ENCODE results near the gene YBEY.

YBEY gene

GRCh38 chr21:46336603-46337002 lies 50.5 kb downstream of the YBEY start:
- H3K4me3 ChIP-seq (ENCODE audit: low read depth, low read length) = no peak overlapping the region
- no peak for TF ChIP-seq CTCF (IDR thresholded peaks at IDR 0.05; ENCODE audit: low read depth, low read length, missing control alignments)
- no peak for DNase-seq (ENCODE audit: low read depth)

- no peak overlapping the region for H3K4me3 ChIP-seq (ENCODE audit: low read depth, low read length)
- DNase-seq (ENCODE audit: low read depth) = no peak
- no peak for TF ChIP-seq CTCF (IDR thresholded peaks at IDR 0.05; ENCODE audit: low read depth, low read length, missing control alignments)
These were observed 54.9 kb downstream of the YBEY start for GRCh38 chr21:46340998-46341397.

- TF ChIP-seq CTCF (IDR thresholded peaks at IDR 0.05; ENCODE audit: low read depth, low read length, missing control alignments) = no peak
These were observed 58.2 kb downstream of the YBEY start for GRCh38 chr21:46344219-46344915.

GRCh38 chr21:46345861-46346260 lies 59.7 kb downstream of the YBEY start:
- TF ChIP-seq CTCF (IDR thresholded peaks at IDR 0.05; ENCODE audit: low read depth, low read length, missing control alignments) = no peak
- DNase-seq (ENCODE audit: low read depth) = no peak
- no peak overlapping the region for H3K4me3 ChIP-seq (ENCODE audit: low read depth, low read length)

More at GRCh38 chr21:46344219-46344915, 58.2 kb downstream of the YBEY start:
- no peak for DNase-seq (ENCODE audit: low read depth)
- H3K4me3 ChIP-seq (ENCODE audit: low read depth, low read length) = no peak overlapping the region

DNA sequence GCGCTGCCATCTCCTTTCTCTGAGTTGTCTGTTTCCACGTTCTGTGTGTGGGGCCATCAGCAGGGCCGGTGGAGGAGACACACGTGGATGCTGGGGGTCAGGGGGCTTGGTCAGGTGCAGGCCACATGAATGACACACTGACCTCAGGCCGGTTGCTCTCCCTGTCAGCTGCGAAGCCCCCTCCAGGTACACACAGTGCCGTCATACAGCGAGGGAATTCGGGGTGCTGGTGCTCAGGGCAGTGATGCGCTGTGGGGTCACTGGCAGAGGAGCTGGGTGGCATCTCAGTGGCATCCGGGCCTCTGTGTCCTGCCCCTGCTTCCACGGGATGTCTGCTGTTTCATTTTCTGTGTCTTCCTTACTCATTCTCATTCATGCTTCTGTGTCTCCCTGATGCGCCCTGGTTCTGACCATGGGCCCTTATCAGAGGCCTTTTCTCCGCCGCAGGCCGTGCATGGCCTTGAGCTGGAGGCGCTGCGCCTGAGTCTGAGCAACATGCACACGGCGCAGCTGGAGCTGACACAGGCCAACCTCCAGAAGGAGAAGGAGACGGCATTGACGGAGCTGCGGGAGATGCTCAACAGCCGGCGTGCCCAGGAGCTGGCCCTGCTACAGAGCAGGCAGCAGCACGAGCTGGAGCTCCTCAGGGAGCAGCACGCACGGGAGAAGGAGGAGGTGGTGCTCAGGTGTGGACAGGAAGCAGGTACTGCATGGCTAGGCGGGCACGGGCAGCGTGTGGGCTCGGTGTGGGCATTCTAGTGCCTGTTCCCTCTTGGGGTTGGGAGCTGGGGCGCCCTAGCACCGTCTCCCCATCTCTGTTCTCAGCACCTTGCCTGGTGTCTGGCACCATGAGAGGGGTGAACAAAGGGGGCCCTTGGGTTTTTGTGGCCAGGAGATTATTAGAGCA lies 60.4 kb downstream of the YBEY start:
- H3K4me3 ChIP-seq (ENCODE audit: low read depth, low read length) = no peak overlapping the region
- TF ChIP-seq CTCF (IDR thresholded peaks at IDR 0.05; ENCODE audit: low read depth, low read length, missing control alignments) = no peak
- no peak for DNase-seq (ENCODE audit: low read depth)

GRCh38 chr21:46347203-46347550 lies 61.0 kb downstream of the YBEY start:
- no peak overlapping the region for H3K4me3 ChIP-seq (ENCODE audit: low read depth, low read length)
- TF ChIP-seq CTCF (IDR thresholded peaks at IDR 0.05; ENCODE audit: low read depth, low read length, missing control alignments) = no peak
- DNase-seq (ENCODE audit: low read depth) = no peak
